ENCODE data around the gene ZNF750. TPM values are rescaled to one million over a fixed set of nuclear protein-coding genes. Genes with fewer than 3 reads are reported as not detected.

Gene ZNF750
- total and polyA plus RNA-seq, 2 donors (not counting 3 experiments of a cell fraction or from before 2014, with no cell fraction given), result 0.15 to 0.80 TPM

GRCh38 chr17:82781894-82782274, 57.9 kb downstream of the ZNF750 start:
- ChIA-PET CTCF (interaction anchor here (0.6 to 4.3 kb wide), 52 partner anchors 10 to 430 kb away, joined by 3 to 176 read pairs (median 4); partner anchors contain the start of genes METRNL and RAB40B), POLR2A (interaction anchor here (1.0 kb wide), 1 partner anchor 63 kb away, joined by 3 read pairs; no protein-coding TSS in a partner anchor)
- H3K9me3 ChIP-seq (replicated peaks; ENCODE audit: control insufficient read depth, insufficient read depth, low read length), result no peaks in the 10 kb centered on the region
- no peaks in the 10 kb centered on the region for H3K27me3 ChIP-seq (ENCODE audit: control insufficient read depth in 2 of 2, insufficient read depth in 2 of 2, low read length in 2 of 2)
- no peak overlapping the region for H3K4me3 ChIP-seq (replicated peaks in 1 of 3; ENCODE audit: insufficient read depth in 1 of 3, low read depth in 1 of 3, low read length in 3 of 3)
- H3K27ac ChIP-seq (ENCODE audit: insufficient read depth, low read depth, low read length), result no peak overlapping the region
- H3K9me1 ChIP-seq (replicated peaks; ENCODE audit: control insufficient read depth, extremely low read depth, insufficient read depth, low read length), result no peaks in the 10 kb centered on the region
- H3K9ac ChIP-seq (replicated peaks; ENCODE audit: extremely low read depth, insufficient read depth, low read length), result no peak overlapping the region
- FAIRE-seq (peak; percentile 82), DNase-seq (ENCODE audit: low read depth, low spot score) (peak; percentile 75)
- dilution Hi-C loops (cut with MboI; ENCODE audit: extremely low pct_ligation_motif_present, low sequenced_read_pairs) (no loop called here), intact Hi-C loops (cut with micrococcal nuclease) (loop anchor here (1.0 to 5.0 kb wide), 4 partner anchors 63 to 180 kb away; no protein-coding TSS in a partner anchor)
- TF ChIP-seq GATA2 (IDR thresholded peaks at IDR 0.05; ENCODE audit: insufficient read depth, insufficient read length, low read depth, low read length), result no peak
- TF ChIP-seq, protein P1, sequence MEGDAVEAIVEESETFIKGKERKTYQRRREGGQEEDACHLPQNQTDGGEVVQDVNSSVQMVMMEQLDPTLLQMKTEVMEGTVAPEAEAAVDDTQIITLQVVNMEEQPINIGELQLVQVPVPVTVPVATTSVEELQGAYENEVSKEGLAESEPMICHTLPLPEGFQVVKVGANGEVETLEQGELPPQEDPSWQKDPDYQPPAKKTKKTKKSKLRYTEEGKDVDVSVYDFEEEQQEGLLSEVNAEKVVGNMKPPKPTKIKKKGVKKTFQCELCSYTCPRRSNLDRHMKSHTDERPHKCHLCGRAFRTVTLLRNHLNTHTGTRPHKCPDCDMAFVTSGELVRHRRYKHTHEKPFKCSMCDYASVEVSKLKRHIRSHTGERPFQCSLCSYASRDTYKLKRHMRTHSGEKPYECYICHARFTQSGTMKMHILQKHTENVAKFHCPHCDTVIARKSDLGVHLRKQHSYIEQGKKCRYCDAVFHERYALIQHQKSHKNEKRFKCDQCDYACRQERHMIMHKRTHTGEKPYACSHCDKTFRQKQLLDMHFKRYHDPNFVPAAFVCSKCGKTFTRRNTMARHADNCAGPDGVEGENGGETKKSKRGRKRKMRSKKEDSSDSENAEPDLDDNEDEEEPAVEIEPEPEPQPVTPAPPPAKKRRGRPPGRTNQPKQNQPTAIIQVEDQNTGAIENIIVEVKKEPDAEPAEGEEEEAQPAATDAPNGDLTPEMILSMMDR (IDR thresholded peaks at IDR 0.05; ENCODE audit: extremely low read depth in 1 of 2, insufficient read depth in 1 of 2, low read depth in 1 of 2, low read length in 2 of 2), result peak; percentile 97 to 98
- no peaks in the 10 kb centered on the region for H3K79me2 ChIP-seq (ENCODE audit: control insufficient read depth, insufficient read depth, low read length)
- no peak overlapping the region for H2AFZ ChIP-seq (ENCODE audit: low read depth, low read length)
- H3K4me2 ChIP-seq (ENCODE audit: insufficient read depth, low read length), result no peak overlapping the region
- H4K20me1 ChIP-seq (replicated peaks; ENCODE audit: control insufficient read depth, extremely low read depth, insufficient read depth, low read length), result no peaks in the 10 kb centered on the region
- H3K36me3 ChIP-seq (ENCODE audit: control insufficient read depth in 2 of 2, extremely low read depth in 1 of 2, insufficient read depth in 2 of 2, low read length in 2 of 2), result peaks cover 2 to 5% of the 10 kb centered on the region in 2 experiments
- H3K4me1 ChIP-seq (ENCODE audit: control insufficient read depth, extremely low read depth, insufficient read depth, low read length), result peaks cover 2% of the 10 kb centered on the region
- BruUV-seq (replicated peaks), result no TSS peak
